T47D (cell line): Measurements from ENCODE around the gene NOL4.
"Not testable (repeated sequence)": the region's sequence is repeated elsewhere in the genome, so short reads cannot be mapped to it uniquely, and the experiment has no call there.

Experiments used
- DNase-seq, 2 experiments: peaks; one replicate each; pipeline versions ENCODE4 v3.0.0 to v3.0.0-alpha.2; 2011 to 2012; ENCODE audit warnings: low read depth in 1 of 2, low spot score in 1 of 2
- JUND ChIP-seq: IDR thresholded peaks from 2 replicates; pipeline ENCODE4 v1.6.1; 2012; ENCODE audit warnings: low read depth
- in situ Hi-C: cut with HindIII; loops from 2 replicates; pipeline ENCODE4 v1.10.0; 2016; ENCODE audit warnings: low sequenced_read_pairs, low pct_unique_long_range_greater_than_20kb

Gene NOL4, protein sequence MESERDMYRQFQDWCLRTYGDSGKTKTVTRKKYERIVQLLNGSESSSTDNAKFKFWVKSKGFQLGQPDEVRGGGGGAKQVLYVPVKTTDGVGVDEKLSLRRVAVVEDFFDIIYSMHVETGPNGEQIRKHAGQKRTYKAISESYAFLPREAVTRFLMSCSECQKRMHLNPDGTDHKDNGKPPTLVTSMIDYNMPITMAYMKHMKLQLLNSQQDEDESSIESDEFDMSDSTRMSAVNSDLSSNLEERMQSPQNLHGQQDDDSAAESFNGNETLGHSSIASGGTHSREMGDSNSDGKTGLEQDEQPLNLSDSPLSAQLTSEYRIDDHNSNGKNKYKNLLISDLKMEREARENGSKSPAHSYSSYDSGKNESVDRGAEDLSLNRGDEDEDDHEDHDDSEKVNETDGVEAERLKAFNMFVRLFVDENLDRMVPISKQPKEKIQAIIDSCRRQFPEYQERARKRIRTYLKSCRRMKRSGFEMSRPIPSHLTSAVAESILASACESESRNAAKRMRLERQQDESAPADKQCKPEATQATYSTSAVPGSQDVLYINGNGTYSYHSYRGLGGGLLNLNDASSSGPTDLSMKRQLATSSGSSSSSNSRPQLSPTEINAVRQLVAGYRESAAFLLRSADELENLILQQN

DNA sequence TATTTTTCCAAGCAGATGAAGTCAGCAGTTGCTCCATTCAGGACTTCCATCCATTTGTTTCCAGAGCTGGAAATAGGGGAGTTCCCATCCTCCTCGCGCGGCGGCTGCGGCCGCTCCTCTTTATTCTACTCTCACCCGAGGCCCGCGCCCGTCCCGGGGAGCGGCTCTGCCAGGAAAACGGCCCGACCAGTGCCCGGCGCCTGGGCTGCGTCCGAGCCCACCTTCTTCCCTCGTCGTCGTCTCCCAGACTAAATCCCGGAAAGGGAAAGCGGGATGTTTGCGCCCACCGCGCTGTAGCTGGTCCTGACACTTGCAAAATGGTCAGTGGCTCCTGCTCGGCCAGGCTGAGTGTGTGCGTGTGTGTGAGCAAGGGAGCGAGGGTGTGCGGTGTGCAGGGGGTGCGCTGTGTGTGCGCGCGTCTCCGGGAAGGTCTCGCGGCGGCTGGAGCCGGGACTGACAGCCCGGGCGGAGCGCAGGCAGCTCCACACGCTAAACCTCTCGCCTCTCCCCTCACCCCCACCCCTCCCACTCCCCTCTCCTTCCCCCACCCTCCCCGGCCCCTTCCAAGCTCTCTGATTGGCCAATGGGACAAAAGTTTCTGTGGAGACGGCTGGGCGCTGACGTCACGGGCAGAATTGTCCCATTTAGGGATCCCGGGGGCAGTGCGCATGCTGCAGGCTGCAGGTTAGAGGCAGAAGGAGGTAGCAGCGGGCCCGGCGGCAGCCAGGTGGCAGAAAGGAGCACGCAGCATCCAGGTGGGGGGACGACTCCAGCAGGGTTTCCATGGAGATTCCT lies at the start of gene NOL4:
TSS of gene NOL4 (minus strand) at position 491 of the 795 bp plus-strand sequence. CDS start 1,660 bp downstream, outside the sequence.
- DNase-seq = peak in 1 of 2 experiments; percentile 26
- TF ChIP-seq JUND = no peak
- in situ Hi-C loops = no loop called here

DNA sequence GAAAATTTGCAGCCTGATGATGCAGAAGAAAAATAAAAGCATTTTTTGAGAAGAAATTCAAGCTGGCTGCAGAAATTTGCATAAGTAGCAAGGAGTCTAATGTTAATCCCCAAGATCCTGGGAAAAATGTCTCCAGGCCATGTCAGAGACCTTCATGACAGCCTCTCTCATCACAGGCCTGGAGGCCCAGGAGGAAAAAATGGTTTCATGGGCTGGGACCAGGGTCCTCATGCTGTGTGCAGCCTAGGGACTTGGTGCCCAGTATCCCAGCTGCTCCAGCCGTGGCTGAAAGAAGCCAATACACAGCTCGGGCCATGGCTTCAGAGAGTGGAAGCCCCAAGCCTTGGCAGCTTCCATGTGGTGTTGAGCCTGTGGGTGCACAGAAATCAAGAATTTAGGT lies 41.3 kb upstream of the NOL4 start:
- DNase-seq, in situ Hi-C loops: not testable (repeated sequence)

DNA sequence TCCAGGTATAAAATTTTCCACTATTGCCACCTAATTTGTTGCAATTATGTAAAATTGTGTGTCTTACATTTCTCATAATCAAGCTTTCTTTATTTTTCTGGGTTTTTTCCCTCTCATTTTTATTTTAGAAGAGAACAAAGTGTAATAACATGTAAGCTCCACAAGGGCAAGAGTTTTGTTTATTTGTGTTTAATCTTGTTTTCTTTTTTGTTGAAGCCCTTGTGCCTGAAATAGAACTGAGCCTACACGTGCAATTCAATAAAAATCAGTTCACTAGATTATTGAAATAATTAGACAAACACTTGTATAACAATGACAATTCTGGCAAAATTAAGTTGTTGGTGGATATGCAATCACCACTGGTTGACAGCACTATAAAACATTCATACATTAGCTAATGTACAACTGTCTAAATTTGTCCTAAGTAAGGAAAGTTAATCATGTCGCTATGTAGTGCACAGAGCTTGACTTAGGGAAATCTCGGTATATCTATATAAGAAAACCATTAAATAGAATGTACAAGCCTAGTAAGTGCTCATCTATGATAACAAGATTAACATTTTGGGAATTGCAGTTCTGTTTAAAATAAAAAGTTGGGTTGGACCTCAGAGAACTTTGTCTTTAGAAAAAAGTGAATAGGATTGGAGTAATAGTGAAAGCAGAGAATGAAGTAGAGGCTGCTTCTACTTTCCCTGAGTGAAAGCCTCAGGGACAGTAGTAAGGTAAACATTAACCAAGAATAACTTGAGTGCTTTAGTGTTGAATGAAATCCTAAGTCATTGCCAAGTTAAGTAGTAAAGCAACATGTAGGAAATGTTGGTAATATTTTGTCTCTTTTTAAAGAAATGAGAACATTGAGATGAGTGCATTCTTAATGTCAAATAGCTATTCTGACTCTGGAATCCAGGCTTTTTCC lies 37.4 kb upstream of the NOL4 start:
- peak; percentile 12 to 25 for DNase-seq
- TF ChIP-seq JUND = no peak
- in situ Hi-C loops = no loop called here

DNA sequence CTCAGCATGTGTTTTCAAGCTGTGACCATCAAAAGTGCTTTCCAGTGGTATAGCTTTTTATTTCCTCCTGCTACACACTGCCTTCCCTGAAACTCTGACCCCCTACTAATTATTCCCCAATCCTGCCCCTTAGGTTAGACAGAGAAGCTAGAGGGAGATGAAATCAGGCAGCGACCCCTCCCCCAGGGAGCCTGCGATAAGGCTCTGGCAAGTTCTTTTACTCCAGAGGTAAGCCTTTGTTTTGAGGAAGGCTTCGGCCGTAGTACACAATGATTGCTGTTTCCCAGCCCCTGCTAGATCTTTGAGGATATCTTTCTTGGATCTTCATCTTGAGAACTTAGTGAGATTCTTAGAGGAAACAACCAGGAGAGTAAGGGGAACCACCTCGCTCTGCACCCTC lies 33.5 kb upstream of the NOL4 start:
- no peak for DNase-seq
- in situ Hi-C loops = no loop called here
- TF ChIP-seq JUND = no peak

DNA sequence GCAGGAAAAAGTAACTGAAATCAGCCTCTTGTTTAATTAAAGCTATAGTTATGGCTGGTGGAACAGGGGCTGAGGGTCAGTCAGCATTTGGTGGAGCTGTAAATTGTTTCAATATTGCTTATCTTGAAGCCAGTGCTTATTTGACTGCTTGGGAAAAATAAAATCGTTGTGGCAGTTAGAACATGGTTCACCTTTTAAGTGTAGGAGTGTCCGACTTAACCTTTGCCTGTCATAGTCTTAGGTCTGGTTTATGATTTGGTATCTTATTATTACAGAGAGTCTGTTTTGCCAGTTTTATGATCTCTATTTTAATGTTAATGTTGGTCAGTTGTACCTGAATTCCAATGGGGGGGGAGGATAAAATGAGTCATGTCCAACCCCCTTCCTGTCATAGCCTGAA lies 27.2 kb upstream of the NOL4 start:
- DNase-seq = no peak
- TF ChIP-seq JUND = no peak
- in situ Hi-C loops = no loop called here

DNA sequence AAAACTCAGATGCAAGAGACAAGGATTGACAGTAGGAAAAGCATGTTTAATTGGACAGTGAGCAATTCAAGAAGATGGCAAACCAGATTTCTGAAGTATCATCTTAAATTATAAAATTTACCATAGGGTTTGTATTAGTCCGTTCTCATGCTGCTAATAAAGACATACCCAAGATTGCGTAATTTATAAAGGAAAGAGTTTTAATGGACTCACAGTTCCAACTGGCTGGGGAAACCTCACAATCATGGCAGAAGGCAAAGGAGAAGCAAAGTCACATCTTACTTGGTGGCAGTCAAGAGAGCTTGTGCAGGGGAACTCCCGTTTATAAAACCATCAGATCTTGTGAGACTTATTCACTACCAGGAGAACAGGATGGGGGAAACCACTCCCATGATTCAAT lies 24.0 kb upstream of the NOL4 start:
- in situ Hi-C loops = no loop called here
- TF ChIP-seq JUND = no peak
- no peak for DNase-seq

DNA sequence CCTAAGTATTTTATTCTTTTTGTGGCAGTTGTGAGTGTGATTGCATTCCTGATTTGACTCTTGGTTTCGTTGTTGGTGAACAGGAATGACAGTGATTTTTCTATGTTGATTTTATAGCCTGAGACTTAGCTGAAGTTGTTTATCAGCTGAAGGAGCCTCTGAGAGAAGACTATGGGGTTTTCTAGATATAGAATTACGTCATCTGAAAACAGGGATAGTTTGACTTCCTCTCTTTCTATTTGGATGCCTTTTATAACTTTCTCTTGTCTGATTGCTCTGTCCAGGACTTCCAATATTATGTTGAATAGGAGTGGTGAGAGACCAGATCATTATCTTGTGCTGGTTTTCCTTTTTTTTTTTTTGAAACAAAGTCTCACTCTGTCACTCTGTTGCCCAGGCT lies 18.0 kb upstream of the NOL4 start:
- no peak for DNase-seq
- in situ Hi-C loops = no loop called here
- no peak for TF ChIP-seq JUND

DNA sequence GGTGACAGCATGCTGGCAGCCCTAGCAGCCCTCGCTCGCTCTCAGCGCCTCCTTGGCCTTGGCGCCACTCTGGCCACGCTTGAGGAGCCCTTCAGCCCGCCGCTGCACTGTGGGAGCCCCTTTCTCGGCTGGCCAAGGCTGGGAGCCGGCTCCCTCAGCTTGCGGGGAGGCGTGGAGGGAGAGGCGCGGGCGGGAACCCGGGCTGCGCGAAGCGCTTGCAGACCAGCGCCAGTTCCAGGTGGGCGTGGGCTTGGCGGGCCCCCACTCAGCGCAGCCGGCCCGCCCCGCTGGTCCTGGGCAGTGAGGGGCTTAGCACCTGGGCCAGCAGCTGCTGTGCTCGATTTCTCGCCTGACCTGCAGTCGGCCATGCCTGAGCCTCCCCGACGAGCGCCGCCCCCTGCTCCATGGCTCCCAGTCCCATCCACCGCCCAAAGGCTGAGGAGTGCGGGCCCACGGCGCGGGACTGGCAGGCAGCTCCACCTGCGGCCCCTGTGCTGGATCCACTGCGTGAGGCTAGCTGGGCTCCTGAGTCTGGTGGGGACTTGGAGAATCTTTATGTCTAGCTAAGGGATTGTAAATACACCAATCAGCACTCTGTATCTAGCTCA lies 9.2 kb upstream of the NOL4 start:
- not testable (repeated sequence) for DNase-seq

DNA sequence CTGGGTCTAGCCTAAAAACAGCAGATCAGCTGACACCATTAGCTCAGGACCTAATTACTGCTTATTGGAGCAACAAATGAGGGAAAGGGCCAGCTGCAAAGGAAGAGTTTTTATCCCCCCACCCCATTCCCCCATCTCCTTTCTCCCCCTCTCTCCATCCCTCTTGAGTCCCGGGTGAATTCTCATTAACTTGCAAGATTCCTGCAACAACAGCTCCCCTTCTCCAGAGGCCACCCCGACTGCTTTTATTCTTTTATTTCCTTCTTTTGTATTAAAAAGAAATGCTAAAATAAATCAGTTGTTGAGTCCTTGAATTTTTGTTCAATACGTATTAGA lies 473 bp upstream of the NOL4 start:
- in situ Hi-C loops = no loop called here
- TF ChIP-seq JUND = no peak
- DNase-seq = no peak

More for the DNA sequence above, 9.2 kb upstream of the NOL4 start:
- in situ Hi-C loops = not testable (repeated sequence)

DNA sequence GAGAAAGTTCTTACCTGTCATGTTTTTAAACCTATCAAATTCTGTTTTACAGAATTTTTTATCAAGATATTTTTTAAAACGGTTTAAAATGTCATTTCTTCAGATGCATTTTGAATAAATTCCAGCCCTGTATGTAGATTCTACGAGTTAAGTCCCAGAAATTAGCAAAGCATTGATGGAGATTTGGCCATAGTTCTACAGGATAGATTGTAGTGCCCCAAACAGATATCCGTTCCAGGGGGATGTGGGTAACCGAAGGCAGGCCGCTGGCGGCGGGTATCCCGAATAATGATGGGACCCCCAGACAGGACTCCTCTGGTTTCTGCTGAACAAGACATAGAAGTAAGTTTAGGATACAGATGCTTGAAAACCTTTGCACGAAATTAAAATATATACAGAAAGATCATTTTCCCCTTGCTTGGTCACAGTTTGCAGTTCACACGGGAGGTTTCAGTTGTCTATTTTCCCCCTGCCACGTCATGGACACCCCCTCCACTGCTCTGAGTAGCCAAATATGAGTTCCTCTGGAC lies 755 bp downstream of the NOL4 start:
- no peak for DNase-seq
- in situ Hi-C loops = no loop called here
- no peak for TF ChIP-seq JUND

DNA sequence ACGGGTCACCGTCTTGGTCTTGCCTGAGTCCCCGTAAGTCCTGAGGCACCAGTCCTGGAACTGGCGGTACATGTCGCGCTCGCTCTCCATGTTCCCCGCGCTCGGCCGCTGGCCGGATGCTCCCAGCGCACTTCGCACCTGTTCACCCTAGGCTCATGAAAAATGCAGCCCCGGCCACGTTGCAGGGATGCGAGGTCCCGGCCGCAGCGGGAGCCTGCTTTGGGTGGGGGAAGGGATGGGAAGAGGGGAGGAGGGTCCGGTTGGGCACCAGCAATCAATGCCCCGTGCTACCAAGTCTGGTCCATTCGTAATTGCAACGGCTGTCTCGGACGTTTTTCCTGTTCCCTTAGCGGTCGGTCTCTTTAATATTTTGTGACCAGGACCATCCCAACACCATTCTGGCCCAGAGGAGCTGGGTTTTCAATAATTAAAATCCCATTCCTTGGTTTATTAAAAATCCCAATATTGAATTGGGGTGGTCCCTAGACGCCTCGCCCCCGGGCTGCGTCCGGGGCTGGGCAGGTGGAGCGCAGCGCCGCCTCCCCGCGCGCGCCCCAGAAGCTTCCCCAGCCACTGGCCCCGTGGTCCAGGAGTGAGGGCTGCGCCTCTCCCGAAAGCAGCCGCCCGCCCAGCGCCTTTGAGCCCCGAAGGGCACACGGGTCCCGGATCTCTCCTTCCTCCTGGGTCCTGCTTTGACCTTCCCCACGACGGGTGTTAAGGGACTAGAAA lies 1.4 kb downstream of the NOL4 start:
- no peak for TF ChIP-seq JUND
- no peak for DNase-seq
- in situ Hi-C loops = no loop called here
